HEK293 (cell line): Measurements from ENCODE around the gene LAMB4.

Source experiments
- CTCF ChIA-PET: fragments of 350-600 bp; formaldehyde crosslinking; extraction: SDS; loops from one replicate; lab custom pipeline; 2021; ENCODE audit warnings: antibody characterized with exemption; lab: Yijun Ruan, JAX
- POLR2A ChIA-PET: fragments of 300-600 bp; formaldehyde crosslinking; extraction: SDS; loops from one replicate; lab custom pipeline; 2020; ENCODE audit warnings: antibody characterized with exemption, inconsistent platforms; lab: Yijun Ruan, JAX
- H3K27ac ChIP-seq: fragments of 200-500 bp; sonication (Bioruptor generic); 2 replicates; pipeline ENCODE4 v1.5.1; 2014; ENCODE audit warnings: low read depth, low read length, control low read depth, inconsistent platforms; ENCODE audit errors: extremely low read depth
- H3K36me3 ChIP-seq, 2 experiments: fragments of 200-500 bp in 1 of 2; sonication (Bioruptor generic) in 1 of 2; 1 replicate in 1 of 2; 2 replicates in 1 of 2; pipeline ENCODE4 v1.5.1; 2014 to 2017; ENCODE audit warnings: inconsistent platforms in 2 of 2, low read length in 2 of 2; ENCODE audit not compliant: control insufficient read depth in 2 of 2, insufficient read depth in 1 of 2
- H3K4me1 ChIP-seq: fragments of 200-500 bp; sonication (Bioruptor generic); 2 replicates; pipeline ENCODE4 v1.5.1; 2014; ENCODE audit warnings: mild to moderate bottlenecking, low read length, inconsistent platforms; ENCODE audit not compliant: control insufficient read depth, insufficient read depth
- H3K4me3 ChIP-seq: 2 replicates; pipeline ENCODE4 v1.5.1; 2011; ENCODE audit warnings: low read depth, mild to moderate bottlenecking, control low read depth, low read length, moderate library complexity
- H3K9me3 ChIP-seq: fragments of 200-500 bp; sonication (Bioruptor generic); 2 replicates; pipeline ENCODE4 v1.5.1; 2014; ENCODE audit warnings: low read depth, low read length, inconsistent platforms; ENCODE audit not compliant: control insufficient read depth, insufficient read depth
- BCL11A ChIP-seq: fragments of 450-650 bp; formaldehyde crosslinking; IDR thresholded peaks from 2 replicates; pipeline ENCODE4 v1.5.1; 2016; ENCODE audit warnings: low read depth, missing biosample characterization, missing genetic modification characterization
- GFI1B ChIP-seq: fragments of 450-650 bp; formaldehyde crosslinking; IDR thresholded peaks from 2 replicates; pipeline ENCODE4 v1.5.1; 2016; ENCODE audit warnings: missing biosample characterization, missing genetic modification characterization
- HOXA7 ChIP-seq: sonication (generic); formaldehyde crosslinking; IDR thresholded peaks from 2 replicates; pipeline ENCODE4 v1.8.1; 2022; ENCODE audit warnings: missing genetic modification reagents, borderline replicate concordance
- KLF7 ChIP-seq: fragments of 450-650 bp; formaldehyde crosslinking; IDR thresholded peaks from 2 replicates; pipeline ENCODE4 v1.5.1; 2016; ENCODE audit warnings: missing biosample characterization, missing genetic modification characterization, borderline replicate concordance
- REPIN1 ChIP-seq: fragments of 450-650 bp; formaldehyde crosslinking; IDR thresholded peaks from 2 replicates; pipeline ENCODE4 v1.5.1; 2017; ENCODE audit warnings: missing biosample characterization, missing genetic modification characterization, low read depth
- YY2 ChIP-seq: fragments of 450-650 bp; formaldehyde crosslinking; IDR thresholded peaks from 2 replicates; pipeline ENCODE4 v1.5.1; 2016; ENCODE audit warnings: missing biosample characterization, missing genetic modification characterization
- ZBTB17 ChIP-seq: fragments of 450-650 bp; formaldehyde crosslinking; IDR thresholded peaks from 2 replicates; pipeline ENCODE4 v1.5.1; 2016; ENCODE audit warnings: missing biosample characterization, missing genetic modification characterization
- ZBTB21 ChIP-seq: fragments of 450-650 bp; formaldehyde crosslinking; IDR thresholded peaks from 2 replicates; pipeline ENCODE4 v1.5.1; 2017; ENCODE audit warnings: missing biosample characterization, missing genetic modification characterization
- ZNF175 ChIP-seq: fragments of 450-650 bp; formaldehyde crosslinking; IDR thresholded peaks from 2 replicates; pipeline ENCODE4 v1.5.1; 2016; ENCODE audit warnings: missing biosample characterization, missing genetic modification characterization
- ZNF37A ChIP-seq: fragments of 450-650 bp; IDR thresholded peaks from 2 replicates; pipeline ENCODE4 v1.5.1; 2018; ENCODE audit warnings: missing biosample characterization, missing genetic modification characterization
- ZNF404 ChIP-seq: fragments of 450-650 bp; formaldehyde crosslinking; IDR thresholded peaks from 2 replicates; pipeline ENCODE4 v1.5.1; 2017; ENCODE audit warnings: missing biosample characterization, missing genetic modification characterization
- ZNF580 ChIP-seq: fragments of 450-650 bp; formaldehyde crosslinking; IDR thresholded peaks from 2 replicates; pipeline ENCODE4 v1.5.1; 2016; ENCODE audit warnings: missing biosample characterization, missing genetic modification characterization
- ZNF610 ChIP-seq: fragments of 450-650 bp; formaldehyde crosslinking; IDR thresholded peaks from 2 replicates; pipeline ENCODE4 v1.5.1; 2016; ENCODE audit warnings: missing biosample characterization, missing genetic modification characterization, borderline replicate concordance
- ZNF623 ChIP-seq: fragments of 450-650 bp; formaldehyde crosslinking; IDR thresholded peaks from 2 replicates; pipeline ENCODE4 v1.5.1; 2016; ENCODE audit warnings: missing biosample characterization, missing genetic modification characterization
- ZNF624 ChIP-seq: fragments of 450-650 bp; formaldehyde crosslinking; IDR thresholded peaks from 2 replicates; pipeline ENCODE4 v1.5.1; 2017; ENCODE audit warnings: missing biosample characterization, missing genetic modification characterization
- ZNF670 ChIP-seq: fragments of 450-650 bp; formaldehyde crosslinking; IDR thresholded peaks from 2 replicates; pipeline ENCODE4 v1.5.1; 2016; ENCODE audit warnings: missing biosample characterization, missing genetic modification characterization, low read depth
- ZNF677 ChIP-seq: fragments of 450-650 bp; IDR thresholded peaks from 2 replicates; pipeline ENCODE4 v1.5.0; 2018; ENCODE audit warnings: missing biosample characterization, mild to moderate bottlenecking, missing genetic modification characterization, moderate library complexity
- ZSCAN23 ChIP-seq: fragments of 450-650 bp; formaldehyde crosslinking; IDR thresholded peaks from 2 replicates; pipeline ENCODE4 v1.5.1; 2016; ENCODE audit warnings: missing biosample characterization, missing genetic modification characterization
- TF ChIP-seq, protein P1 (sequence below): fragments of 450-650 bp; formaldehyde crosslinking; IDR thresholded peaks from 2 replicates; pipeline ENCODE4 v1.5.1; 2016; ENCODE audit warnings: missing biosample characterization, missing genetic modification characterization
- TF ChIP-seq, protein P2 (sequence below): fragments of 450-650 bp; formaldehyde crosslinking; optimal IDR thresholded peaks from 2 replicates; pipeline ENCODE3; 2016; ENCODE audit warnings: missing biosample characterization, mild to moderate bottlenecking, missing genetic modification characterization
- TF ChIP-seq, protein P3 (sequence below): sonication (generic); formaldehyde crosslinking; IDR thresholded peaks from 2 replicates; pipeline ENCODE4 v1.8.1; 2022; ENCODE audit warnings: mild to moderate bottlenecking, moderate library complexity, missing genetic modification reagents

Gene LAMB4

DNA sequence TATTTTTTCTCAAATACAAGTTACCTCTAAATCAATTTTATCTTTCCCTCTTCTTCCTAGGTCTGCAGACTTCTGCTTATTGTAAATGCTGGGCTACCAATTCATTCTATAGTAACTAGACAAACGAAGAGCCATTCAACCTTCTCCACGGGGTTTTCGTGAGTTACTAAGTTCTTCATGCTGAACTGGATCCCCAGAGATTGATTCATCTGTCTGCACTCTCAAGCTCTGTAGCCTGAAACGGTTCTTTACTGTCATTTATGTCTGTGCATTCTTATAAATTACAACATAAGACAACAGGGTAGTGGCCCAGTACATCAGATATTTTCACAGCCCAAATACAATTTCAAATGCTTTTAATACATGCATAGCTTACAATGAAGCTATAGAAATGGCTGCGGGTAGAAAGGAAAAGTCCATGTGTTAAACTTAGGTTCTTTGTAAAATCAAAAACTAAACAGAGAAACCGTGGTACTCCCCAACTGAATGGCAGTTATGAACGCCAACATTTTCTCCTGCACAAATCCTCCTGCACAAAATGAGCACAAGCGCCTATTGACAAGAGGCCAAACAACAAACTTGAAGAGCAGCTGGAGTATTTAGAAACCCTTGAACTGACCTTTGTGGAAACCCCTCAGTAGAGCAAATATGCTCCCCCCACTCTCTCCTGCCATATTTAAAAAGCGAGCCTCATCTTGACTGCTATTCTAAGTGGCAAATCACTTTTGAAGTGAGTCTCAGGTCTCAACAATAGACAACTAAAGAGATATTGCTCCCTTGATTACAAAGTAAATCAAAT, 147.9 kb downstream of the LAMB4 start (continued):
- TF ChIP-seq, protein P1, sequence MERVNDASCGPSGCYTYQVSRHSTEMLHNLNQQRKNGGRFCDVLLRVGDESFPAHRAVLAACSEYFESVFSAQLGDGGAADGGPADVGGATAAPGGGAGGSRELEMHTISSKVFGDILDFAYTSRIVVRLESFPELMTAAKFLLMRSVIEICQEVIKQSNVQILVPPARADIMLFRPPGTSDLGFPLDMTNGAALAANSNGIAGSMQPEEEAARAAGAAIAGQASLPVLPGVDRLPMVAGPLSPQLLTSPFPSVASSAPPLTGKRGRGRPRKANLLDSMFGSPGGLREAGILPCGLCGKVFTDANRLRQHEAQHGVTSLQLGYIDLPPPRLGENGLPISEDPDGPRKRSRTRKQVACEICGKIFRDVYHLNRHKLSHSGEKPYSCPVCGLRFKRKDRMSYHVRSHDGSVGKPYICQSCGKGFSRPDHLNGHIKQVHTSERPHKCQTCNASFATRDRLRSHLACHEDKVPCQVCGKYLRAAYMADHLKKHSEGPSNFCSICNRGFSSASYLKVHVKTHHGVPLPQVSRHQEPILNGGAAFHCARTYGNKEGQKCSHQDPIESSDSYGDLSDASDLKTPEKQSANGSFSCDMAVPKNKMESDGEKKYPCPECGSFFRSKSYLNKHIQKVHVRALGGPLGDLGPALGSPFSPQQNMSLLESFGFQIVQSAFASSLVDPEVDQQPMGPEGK (tag by site-specific recombination): no peak
- TF ChIP-seq ZBTB17 (tag by site-specific recombination): no peak
- TF ChIP-seq, all 188 proteins: peak for 0

DNA sequence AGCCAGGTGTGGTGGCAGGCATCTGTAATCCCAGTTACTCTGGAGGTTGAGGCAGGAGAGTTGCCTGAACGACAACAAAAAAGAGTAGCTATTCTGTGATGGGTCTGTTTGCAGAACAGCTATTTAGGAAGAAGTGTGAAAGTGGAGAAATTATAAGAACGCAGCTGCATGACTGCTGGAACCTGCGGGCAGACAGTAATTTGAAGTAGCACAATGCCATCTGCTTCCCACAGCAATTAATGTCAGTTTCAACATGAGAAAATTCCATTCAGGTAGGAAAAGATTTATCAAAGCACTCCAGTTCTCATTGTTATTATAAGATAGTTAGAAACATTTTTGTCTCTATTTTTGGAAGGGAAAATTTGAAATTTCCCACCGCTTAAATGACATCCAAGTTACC, 148.7 kb downstream of the LAMB4 start:
- TF ChIP-seq, protein P2, sequence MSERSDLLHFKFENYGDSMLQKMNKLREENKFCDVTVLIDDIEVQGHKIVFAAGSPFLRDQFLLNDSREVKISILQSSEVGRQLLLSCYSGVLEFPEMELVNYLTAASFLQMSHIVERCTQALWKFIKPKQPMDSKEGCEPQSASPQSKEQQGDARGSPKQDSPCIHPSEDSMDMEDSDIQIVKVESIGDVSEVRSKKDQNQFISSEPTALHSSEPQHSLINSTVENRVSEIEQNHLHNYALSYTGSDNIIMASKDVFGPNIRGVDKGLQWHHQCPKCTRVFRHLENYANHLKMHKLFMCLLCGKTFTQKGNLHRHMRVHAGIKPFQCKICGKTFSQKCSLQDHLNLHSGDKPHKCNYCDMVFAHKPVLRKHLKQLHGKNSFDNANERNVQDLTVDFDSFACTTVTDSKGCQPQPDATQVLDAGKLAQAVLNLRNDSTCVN (tag by site-specific recombination): no peak
- no peak for TF ChIP-seq YY2
- no peak for TF ChIP-seq ZNF610 (tag by site-specific recombination)
- TF ChIP-seq HOXA7 (CRISPR knock-in tag): no peak
- TF ChIP-seq ZNF677 (tag by site-specific recombination): no peak
- no peak for TF ChIP-seq ZNF580
- TF ChIP-seq BCL11A: no peak

DNA sequence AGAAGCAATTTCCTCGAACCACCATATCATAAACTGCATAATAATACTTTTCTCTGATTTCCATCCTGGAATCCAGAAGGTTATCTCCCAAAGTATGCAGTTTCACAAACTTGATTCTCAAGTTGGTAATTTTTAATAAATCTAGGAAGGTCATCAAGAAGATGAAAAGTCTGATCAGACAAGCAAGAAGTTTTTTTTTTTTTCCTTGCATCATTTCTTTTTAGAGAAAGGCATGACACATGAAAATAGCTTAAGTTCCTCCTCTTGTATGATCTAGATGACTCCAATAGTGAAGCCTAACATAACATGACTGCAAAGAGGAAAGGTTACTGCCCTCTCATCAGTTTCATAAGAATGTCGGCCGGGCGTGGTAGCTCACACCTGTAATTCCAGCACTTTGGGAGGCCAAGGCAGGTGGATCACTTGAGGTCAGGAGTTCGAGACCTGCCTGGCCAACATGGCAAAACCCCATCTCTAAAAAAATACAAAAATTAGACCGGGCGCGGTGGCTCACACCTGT, 149.4 kb downstream of the LAMB4 start:
- no peak for TF ChIP-seq ZNF623 (tag by site-specific recombination)
- Histone ChIP-seq H3K9me3 (no peaks in the 10 kb centered on the region), H3K36me3 (peaks cover 29 to 42% of the 10 kb centered on the region in 2 experiments), H3K4me3 (no peak overlapping the region), H3K4me1 (no peaks in the 10 kb centered on the region), H3K27ac (no peak overlapping the region)
- POLR2A ChIA-PET: no interaction called here
- CTCF ChIA-PET: no interaction called here

More for the DNA sequence above, 148.7 kb downstream of the LAMB4 start:
- Histone ChIP-seq H3K36me3 (peaks cover 32 to 41% of the 10 kb centered on the region in 2 experiments), H3K4me1 (no peaks in the 10 kb centered on the region), H3K4me3 (no peak overlapping the region), H3K27ac (no peak overlapping the region), H3K9me3 (no peaks in the 10 kb centered on the region)
- ChIA-PET POLR2A (no interaction called here), CTCF (interaction anchor here (0.9 to 1.4 kb wide), 2 partner anchors 15 to 57 kb away, joined by 3 read pairs; no protein-coding TSS in a partner anchor)

DNA sequence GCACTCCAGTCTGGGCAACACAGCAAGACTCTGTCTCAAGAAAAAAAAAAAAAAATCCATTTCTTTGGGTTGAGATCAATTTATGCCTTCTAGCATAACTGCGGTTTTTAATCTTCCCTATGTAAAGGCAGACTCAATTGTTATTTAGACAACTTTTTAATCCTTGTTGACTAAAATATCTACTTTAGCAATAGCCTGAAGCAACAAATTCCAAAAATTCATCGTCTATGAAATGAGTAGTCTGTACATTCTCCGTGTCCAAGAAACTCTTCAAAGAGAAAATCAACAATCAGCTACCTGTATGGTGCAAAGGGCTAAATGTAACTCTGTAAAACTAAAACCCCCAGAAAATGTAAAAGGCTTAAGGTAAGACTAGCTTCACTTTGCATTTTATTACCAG, 150.0 kb downstream of the LAMB4 start:
- Histone ChIP-seq H3K4me3 (no peak overlapping the region), H3K4me1 (no peaks in the 10 kb centered on the region), H3K36me3 (peaks cover 24 to 47% of the 10 kb centered on the region in 2 experiments), H3K27ac (no peak overlapping the region), H3K9me3 (no peaks in the 10 kb centered on the region)
- TF ChIP-seq GFI1B (tag by site-specific recombination): no peak
- no peak for TF ChIP-seq ZBTB21
- TF ChIP-seq ZNF175 (tag by site-specific recombination): no peak
- TF ChIP-seq ZNF37A: no peak
- TF ChIP-seq REPIN1 (tag by site-specific recombination): no peak
- no peak for TF ChIP-seq ZNF404 (tag by site-specific recombination)
- TF ChIP-seq ZSCAN23: no peak
- TF ChIP-seq ZNF670 (tag by site-specific recombination): no peak
- TF ChIP-seq, protein P3, sequence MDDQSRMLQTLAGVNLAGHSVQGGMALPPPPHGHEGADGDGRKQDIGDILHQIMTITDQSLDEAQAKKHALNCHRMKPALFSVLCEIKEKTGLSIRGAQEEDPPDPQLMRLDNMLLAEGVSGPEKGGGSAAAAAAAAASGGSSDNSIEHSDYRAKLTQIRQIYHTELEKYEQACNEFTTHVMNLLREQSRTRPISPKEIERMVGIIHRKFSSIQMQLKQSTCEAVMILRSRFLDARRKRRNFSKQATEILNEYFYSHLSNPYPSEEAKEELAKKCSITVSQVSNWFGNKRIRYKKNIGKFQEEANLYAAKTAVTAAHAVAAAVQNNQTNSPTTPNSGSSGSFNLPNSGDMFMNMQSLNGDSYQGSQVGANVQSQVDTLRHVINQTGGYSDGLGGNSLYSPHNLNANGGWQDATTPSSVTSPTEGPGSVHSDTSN (CRISPR knock-in tag): no peak
- TF ChIP-seq ZNF624 (tag by site-specific recombination): no peak
- TF ChIP-seq KLF7 (tag by site-specific recombination): no peak
- ChIA-PET CTCF (no interaction called here), POLR2A (no interaction called here)
